HL-60 (cell line): ENCODE measurements around the gene MCIDAS.

Experiments used
- GABPA ChIP-seq: IDR thresholded peaks from 2 replicates; pipeline ENCODE4 v1.6.1; 2012; ENCODE audit warnings: low read depth
- POLR2AphosphoS5 ChIP-seq: IDR thresholded peaks from 2 replicates; pipeline ENCODE4 v1.6.1; 2012; ENCODE audit warnings: low read depth
- SPI1 ChIP-seq: IDR thresholded peaks from 2 replicates; pipeline ENCODE4 v1.6.1; 2012; ENCODE audit warnings: low read depth, mild to moderate bottlenecking, borderline replicate concordance
- TF ChIP-seq, protein P1 (sequence below): IDR thresholded peaks from one replicate; pipeline ENCODE4 v1.5.1; 2011; ENCODE audit warnings: low read length, control low read depth, inconsistent platforms; ENCODE audit not compliant: insufficient read depth

DNA sequence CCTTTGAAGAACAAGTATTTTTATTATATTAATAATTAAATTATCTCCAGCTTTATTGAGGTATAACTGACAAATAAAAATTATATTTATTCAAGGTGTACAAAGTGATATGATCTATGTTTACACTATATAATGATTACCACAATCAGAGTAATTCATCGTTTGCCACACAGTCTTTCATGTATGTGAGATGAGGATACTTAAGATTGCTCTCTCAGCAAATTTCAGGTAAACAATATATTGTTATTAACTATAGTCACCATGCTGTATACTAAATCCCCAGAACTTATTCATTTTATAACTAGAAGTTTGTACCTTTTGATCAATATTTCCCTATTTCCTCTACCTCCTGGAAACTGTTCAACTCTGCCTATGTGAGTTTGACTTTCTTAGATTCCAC lies 22.9 kb upstream of the MCIDAS start:
- no peak for TF ChIP-seq POLR2AphosphoS5
- TF ChIP-seq, protein P1, sequence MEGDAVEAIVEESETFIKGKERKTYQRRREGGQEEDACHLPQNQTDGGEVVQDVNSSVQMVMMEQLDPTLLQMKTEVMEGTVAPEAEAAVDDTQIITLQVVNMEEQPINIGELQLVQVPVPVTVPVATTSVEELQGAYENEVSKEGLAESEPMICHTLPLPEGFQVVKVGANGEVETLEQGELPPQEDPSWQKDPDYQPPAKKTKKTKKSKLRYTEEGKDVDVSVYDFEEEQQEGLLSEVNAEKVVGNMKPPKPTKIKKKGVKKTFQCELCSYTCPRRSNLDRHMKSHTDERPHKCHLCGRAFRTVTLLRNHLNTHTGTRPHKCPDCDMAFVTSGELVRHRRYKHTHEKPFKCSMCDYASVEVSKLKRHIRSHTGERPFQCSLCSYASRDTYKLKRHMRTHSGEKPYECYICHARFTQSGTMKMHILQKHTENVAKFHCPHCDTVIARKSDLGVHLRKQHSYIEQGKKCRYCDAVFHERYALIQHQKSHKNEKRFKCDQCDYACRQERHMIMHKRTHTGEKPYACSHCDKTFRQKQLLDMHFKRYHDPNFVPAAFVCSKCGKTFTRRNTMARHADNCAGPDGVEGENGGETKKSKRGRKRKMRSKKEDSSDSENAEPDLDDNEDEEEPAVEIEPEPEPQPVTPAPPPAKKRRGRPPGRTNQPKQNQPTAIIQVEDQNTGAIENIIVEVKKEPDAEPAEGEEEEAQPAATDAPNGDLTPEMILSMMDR, result no peak
- TF ChIP-seq GABPA, result no peak
- TF ChIP-seq SPI1, result no peak
